GM18502 (cell line): Measurements from ENCODE around the gene CUEDC1.
"Not testable (repeated sequence)": the region's sequence is repeated elsewhere in the genome, so short reads cannot be mapped to it uniquely, and the experiment has no call there.

Experiments used
- ATAC-seq: cut with Tn5 transposase; IDR thresholded peaks from one replicate; pipeline ENCODE4 v1.9.1; 2021; ENCODE audit warnings: mild to moderate bottlenecking; ENCODE audit not compliant: unreplicated experiment, poor library complexity

The CUEDC1 gene

DNA sequence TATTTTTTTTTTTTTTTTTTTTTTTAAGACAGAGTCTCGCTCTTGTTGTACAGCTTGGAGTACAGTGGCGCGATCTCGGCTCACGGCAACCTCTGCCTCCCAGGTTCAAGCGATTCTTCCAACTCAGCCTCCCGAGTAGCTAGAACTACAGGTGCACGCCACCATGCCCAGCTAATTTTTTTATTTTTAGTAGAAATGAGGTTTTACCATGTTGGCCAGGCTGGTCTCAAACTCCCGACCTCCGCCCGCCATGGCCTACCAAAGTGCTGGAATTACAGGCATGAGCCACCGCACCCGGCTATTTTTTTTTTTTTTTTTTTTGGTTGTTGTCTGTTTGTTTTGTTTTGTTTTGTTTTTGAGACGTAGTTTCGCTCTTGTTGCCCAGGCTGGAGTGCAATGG lies 3.2 kb upstream of the CUEDC1 start:
- not testable (repeated sequence) for ATAC-seq

DNA sequence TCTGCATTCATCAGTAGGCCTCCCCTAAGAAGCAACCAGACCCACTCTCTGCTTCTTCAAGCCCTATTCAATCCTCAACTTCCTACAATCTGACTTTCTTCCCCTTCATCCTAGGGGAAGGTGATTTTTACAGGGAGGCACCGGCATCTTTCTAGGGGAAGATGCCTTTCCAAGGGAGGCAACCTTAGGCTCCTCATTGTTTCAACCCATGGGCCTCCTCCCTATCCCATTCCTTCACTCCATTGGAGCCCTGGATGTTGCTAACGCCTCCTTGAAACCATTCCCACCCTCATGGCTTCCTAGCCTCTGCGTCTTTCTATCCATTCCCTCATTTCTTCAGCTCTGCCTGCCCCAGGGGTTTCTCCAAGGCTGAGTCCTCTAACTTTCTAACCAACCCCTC lies 2.7 kb upstream of the CUEDC1 start:
- ATAC-seq, result no peak

DNA sequence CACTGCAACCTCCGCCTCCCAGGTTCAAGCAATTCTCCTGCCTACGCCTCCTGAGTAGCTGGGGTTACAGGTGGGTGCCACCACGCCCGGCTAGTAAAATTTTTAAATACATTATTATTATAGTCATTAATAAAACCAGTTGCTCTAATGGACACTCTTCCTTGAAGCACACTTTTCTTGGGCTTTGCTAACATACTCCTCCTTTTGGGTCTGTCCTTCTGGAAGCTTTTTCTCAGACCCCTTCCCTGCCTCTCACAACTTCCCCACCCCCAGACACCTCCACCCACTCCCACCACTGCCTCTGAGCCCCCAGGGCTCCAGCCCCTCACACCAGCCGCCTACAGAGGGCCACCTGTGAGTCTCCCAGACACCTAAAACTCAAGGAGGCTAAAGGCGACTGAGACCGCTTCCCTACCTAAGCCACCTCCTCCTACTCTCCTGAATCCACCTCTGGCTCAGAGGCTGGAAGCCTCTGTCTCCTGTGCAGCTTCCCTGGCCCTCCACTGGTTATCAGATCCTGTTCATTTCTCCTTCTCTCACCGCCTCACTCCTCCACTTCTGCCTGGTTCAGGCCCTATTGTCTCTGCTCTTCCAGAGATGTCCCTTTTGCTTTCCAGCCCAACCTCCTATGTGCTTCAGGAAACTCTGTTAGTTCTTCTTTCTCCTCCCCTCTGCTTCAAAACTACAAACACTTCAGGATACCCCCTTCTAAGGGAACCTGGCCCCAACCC lies 2.1 kb upstream of the CUEDC1 start:
- no peak for ATAC-seq

DNA sequence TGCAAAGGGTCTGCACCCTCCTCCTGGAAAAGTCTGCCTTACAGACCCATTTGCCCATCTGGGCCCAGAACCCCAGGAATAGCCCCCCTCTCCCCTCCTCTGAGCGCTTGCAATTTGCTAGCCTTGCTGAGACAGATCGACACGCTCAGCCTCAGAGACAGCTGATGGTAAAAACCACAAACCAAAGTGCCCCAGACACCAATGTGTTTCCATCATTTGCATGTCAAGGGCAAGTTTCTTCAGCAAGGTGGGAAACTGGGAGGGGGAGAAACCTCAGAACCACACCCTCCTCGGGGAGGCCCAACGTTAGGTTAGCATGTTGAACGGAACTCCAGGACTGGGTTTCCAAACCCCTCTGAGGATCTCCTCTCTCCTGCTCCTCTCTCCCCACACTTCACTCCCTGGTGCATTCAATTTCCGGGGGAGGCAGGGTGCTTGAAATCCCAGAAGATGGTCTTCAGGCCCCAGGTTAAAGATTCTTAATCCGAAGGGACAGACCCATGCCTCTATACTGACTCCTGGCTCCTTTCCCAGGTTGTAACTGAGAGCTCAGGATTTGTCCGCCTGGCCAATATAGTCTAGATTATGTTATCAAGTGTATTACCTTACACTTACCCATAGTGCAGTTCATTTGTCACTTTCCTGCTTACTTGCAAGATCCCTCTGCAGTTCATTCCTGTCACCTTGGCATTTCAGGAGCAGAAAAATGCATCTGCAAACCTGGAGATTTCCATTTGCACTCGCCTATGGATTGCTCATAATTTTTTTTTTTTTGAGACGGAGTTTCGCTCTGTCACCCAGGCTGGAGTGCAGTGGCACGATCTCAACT lies 1.3 kb upstream of the CUEDC1 start:
- no peak for ATAC-seq

DNA sequence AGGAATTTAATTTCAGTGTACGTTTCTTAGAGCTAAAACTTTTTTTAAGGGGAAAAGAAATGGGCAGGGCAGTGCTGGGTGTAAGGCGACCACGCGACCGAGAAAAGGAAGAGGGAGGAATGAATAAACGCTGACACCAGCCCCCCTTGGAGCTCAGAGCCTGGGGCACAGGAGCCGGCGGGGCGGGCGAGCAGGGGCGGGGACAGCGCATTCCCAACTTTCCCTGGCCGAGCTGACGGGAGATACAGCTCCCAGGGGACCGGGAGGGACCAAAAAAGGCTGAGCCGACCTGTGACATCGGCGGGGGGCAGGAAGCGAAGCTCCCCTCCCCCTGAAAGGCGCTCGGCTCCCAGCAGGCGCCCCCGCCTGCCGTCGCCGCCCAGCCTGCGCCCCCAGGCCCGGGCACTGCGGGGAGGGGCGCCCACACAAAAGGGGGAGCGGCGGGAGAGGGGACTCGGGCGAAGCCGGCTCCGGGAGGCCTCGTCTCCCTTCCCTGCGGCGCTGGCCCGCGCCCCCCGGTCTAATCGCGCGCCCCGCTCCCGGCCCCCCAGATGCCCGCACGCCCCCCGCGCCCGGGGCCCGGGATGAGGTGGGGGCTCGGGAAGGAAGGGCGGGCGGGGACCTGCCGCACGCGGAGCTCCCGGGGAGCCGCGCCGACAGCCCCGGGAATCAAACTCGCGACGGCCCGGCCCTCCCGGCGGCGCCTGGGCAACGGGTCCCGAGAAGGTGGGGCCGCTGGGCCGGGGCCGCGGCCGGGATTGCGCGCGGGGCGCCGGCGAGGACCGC lies 622 bp downstream of the CUEDC1 start:
- no peak for ATAC-seq

DNA sequence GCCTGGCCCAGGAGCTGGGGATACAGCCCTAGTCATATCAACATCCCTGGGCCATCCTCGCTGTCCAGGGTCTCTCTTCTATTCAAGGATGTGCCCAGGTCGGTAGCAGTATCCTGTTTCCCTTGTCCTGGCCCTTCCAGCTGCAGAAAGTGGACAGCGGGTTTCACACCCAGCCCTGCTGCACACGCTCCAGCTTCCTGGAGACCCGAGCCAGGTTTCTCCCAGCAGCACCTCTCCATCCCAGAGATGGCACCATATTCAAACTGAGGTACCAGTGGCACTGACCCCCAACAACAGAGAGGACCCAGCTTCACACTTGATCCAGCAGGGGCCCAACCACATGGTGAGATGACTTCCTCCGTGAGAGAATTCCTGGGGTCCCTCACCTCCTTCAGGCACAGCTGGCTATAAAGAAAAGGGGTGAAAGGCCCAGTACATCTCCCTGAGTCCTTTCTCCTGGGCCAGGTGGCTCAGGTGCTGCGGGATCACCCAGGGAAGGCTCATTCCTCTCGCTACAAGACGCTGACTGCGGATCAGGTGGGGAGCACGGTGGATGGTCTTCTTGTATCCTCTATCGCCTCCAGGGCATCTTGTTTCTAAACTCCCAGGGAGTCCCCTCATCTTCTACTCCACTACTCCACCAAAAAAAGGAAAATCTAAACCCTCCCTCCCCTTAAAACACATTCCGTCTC lies 1.4 kb downstream of the CUEDC1 start:
- ATAC-seq, result no peak

DNA sequence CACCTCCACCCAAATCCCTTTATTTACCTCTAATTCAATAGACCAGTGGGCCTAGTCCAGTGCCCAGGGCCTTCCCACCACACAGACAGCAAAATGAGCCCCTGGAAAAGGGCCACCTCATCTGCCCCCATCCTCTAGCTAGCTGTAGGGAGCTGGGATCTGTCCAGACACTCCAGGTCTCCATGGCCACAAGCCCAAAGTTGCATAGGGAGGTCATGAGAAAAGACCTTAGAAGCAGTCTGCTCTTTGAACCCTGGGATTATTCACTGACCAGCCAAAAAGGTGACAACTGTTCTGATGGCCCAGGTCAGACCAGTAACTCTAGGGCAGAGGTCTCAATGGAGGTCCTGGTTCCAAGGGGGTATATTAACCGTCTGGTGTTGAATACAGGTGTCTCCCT lies 2.0 kb downstream of the CUEDC1 start:
- no peak for ATAC-seq

DNA sequence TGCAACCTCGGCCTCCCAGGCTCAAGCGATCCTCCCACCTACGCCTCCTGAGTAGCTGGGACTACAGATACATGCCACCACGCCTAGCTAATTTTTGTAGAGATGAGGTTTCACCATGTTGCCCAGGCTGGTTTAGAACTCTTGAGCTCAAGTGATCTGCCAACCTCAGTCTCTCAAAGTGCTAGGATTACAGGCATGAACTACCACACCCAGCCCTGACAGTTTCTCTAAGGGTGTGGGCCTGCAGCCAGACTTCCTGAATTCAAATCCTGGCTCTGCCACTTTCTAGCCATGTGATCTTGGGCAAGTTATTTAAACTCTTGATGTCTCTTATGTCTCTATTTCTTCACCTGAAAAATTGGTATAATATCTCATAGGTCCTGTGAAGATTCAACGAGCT lies 5.6 kb downstream of the CUEDC1 start:
- no peak for ATAC-seq

DNA sequence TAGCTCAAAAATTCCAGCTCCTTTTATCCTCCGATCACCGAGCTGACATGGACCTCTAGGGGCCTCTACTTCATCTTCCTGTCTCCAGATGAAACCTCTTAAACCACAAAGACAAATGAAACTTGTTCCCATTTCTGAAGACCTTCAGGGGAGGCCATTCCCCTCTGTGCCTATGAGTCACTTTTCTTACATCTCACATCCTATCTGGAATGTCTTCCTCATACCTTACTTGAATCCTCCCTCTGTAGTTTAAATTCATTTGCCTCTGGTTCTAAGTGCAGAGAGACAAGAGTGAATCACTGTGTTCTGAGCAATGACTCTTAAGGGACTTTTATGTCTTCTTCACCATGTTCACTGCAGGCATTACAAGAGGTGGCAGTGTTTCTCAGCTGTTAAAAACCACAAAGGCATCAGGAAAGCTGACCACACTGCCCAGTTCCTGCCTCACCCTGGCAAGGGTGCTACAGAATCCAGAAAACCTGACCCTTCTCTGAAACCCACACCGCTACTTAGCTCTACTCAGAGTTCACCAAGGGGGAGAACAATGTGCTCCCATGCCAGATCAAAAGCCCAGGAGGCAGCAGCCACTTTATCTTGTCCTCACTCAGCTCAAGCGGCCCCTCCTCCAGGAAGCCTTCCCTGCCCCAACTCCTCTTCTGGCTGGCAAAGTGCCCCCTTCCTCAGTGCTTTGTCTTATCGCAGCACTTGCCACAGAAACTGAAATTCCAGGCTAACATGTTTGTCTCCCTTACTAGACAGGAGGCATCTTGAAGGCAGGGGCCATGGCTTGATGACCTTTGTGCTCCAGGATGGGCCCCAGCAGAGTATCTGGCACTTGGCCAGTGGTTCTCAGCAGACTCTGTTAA lies 6.4 kb downstream of the CUEDC1 start:
- ATAC-seq, result no peak

DNA sequence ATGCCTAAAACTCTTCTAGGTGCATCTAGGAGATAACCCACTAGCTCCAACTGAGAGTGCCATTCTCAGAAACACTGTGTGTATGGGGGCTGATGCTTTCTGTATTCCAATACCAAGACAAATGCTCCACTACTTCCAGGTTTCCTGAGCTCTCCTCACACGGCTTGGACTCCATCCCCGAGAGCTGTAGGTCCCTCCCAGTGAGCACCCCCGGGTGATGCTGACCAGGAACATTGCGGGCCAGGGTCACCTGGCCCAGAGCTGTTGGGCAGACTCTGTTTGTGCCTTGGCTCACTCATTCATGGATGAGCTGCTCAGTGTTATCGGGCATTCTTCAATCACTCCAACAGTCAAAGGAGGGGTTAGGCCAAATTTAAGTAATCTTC lies 7.0 kb downstream of the CUEDC1 start:
- no peak for ATAC-seq

DNA sequence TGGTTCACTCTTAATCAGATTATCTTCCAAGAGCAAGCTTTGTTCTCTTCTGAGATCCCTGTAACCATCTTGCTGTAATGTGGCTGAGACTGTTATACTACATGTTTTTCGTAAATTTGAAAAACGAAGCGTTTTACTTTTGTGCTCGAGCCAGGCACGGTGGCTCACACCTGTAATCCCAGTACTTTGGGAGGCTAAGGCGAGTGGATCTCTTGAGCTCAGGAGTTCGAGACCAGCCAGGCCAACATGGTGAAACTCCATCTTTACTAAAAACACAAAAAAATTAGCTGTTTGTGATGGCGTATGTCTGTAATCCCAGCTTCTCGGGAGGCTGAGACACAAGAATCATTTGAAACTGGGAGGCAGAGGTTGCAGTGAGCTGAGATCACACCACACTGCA lies 7.8 kb downstream of the CUEDC1 start:
- no peak for ATAC-seq

DNA sequence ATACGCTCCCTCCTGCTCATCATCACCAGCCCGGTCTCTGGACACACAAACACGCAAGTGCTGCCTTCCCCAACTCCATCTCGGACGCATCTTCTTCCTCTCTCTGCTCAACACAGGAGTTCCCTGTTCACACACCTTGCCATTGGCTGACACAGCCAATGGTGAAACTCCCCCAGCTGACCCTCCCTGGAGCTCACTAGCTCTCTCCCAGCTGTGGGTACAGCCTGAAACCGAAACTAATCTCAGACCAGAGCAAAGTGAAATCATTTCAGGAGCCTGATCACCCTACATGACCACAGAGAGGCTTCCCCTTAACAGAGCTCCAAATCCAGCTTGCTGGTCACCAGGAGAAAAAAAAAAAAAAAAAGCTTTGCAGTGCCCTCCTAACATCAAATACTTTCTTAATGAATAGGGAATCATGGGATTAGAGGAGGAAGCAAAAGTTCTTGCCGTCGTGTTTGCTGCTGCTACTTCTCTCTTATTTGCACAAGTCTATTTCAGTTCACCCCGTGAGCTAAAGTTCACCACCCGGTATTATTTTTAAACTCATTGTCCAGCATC lies 8.3 kb downstream of the CUEDC1 start:
- peak; percentile 84 for ATAC-seq

DNA sequence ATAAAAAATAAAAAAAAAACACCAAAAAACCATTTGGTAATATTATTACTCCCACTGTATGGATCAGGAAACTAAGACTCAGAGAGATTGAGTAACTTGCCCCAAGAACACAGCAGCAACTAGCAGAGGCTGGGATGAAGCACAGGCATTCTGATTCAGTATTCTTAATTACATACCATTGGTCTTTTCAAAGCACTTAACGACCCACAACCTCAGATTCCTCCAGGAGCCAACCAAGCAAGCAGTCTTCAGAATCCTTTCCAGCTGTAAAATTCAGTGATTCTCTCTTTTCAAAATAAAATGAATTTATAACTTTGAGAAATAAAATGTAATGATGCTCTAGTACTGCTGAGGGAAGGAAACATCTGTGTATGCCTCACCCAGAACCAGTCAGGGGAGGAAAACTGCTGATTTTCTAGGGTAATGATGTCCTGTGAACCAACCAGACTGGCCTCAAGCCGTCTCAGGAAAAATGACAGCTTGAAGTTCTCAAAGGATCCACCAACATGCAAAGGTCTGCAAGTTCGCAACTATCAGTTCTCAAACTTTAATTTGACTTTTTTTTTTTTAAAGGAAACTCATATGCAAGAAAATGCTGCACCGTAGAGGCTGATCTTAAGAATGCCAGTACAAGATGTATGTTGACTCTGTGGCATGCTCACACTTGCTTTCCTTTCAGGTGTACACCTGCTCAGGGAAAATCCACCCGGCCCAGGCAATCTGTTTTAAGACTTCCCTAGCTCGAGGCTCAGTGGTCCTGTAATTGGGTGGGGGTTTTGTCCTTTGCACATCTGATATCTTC lies 9.0 kb downstream of the CUEDC1 start:
- ATAC-seq, result peak; percentile 9

DNA sequence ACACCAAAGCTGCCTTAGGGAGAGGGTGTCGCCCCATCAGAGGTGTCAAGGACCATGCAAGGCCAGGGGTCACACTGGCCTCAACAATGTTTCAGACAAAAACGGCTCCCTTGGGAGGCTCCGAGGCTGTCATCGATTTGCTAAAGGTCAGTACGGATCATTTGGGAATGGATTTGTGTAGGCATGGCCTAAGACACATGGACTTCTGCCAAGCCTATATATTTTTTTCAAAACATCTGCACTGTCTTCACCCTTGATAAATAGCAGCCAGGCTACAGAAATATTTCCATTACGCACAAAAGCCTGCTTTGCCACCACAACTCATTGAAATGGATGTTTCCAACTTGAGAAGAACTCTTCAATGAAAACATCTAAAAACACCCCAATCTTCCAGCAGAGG lies 10.3 kb downstream of the CUEDC1 start:
- no peak for ATAC-seq

DNA sequence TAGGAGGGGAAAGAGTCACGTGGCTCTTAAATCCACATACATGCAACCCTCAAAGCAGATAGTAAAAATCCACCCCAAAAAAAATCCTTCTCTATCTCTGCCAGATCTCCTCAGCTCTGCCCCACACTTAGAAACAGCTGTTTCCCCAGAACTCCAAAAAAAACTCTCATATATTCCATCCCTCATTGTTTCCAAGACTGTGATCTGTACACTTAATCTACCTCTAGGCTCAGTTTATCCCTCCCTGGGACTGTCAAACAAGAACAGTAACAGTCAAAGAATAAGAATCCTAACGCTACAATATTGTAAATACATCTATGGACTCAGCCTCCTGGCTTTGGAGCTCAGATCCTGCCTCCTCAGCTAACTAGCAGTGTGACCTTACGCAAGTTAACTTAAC lies 11.6 kb downstream of the CUEDC1 start:
- ATAC-seq, result no peak

DNA sequence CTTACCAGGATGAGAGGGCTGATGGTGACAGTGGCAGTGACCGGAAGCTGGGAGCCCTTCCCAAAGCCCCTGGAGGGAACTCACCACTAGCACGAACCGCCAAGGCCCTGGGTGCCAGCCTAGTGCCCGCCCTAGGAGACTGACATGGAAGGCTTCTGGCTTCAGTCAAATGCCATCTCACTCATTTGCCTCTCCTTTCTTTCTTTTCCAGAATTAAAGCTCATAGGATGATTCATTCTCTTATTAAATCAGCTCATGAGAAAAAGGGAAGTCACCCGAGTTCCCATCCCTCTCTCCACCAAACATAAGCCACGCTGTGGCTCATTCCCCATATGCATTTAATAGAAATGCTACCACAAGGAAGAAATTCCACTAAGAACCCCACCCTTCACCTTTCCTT lies 12.1 kb downstream of the CUEDC1 start:
- no peak for ATAC-seq

DNA sequence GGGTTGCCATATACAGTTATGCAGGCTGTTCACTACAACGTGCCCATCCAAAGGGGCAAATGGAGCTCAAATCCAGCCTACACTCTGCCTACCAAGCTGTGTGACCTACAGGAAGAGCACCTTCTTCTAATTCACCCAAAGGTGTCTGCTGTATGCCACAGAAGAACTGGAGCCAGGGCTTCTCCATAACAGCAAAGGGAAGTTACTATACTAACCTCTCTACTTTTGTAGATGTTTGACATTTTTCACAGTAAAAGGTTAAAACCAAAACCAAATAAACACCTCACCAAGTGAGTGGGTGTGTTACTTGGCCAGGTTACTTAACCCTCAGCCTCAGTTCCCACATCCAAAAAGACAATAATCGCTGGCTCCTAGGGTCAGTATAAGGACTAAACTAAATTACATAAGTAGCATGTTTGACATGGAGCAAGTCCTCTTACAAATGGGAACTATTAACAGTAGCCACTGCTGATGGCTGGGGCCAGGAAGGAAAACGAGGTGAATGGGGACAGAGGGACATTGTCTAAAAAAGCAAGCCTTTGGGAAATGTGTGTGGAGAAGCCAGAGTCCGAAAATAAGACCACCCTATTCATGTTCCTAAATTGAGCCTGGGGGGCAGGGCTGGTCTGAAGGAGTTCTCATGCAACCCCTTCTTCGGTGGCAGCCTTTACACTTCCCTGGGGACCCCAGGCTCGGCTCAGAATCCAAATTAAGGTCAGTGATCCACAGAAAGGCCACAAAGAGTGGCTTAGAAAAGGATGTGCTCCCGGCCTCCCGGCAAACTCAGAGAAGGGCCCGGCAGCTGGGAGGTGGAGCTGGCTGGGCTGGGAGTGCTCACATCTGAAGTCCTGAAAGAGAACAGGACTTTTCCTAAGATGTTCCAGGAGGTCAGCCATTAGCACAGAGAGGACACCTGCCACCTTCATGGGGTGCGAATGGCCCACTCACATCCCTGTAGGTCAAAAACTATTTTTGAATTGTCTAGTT lies 13.5 kb downstream of the CUEDC1 start:
- ATAC-seq, result no peak
